Testis (tissue), 2 donors: Measurements from ENCODE around the gene HTT.

Source experiments
- POLR2A ChIP-seq: fragments of 450-650 bp; IDR thresholded peaks from one replicate; pipeline ENCODE4 v1.6.1; 2017; ENCODE audit warnings: antibody characterized with exemption, mild to moderate bottlenecking, moderate library complexity
- TF ChIP-seq, protein P1 (sequence below), 3 experiments: fragments of 450-650 bp in 2 of 3; fragments of 200-600 bp in 1 of 3; sonication (generic) in 1 of 3; IDR thresholded peaks; one replicate each; pipeline ENCODE4 v1.5.1; 2016 to 2019; ENCODE audit warnings: antibody characterized with exemption in 3 of 3, mild to moderate bottlenecking in 2 of 3, moderate library complexity in 1 of 3

- TF ChIP-seq, protein P1, sequence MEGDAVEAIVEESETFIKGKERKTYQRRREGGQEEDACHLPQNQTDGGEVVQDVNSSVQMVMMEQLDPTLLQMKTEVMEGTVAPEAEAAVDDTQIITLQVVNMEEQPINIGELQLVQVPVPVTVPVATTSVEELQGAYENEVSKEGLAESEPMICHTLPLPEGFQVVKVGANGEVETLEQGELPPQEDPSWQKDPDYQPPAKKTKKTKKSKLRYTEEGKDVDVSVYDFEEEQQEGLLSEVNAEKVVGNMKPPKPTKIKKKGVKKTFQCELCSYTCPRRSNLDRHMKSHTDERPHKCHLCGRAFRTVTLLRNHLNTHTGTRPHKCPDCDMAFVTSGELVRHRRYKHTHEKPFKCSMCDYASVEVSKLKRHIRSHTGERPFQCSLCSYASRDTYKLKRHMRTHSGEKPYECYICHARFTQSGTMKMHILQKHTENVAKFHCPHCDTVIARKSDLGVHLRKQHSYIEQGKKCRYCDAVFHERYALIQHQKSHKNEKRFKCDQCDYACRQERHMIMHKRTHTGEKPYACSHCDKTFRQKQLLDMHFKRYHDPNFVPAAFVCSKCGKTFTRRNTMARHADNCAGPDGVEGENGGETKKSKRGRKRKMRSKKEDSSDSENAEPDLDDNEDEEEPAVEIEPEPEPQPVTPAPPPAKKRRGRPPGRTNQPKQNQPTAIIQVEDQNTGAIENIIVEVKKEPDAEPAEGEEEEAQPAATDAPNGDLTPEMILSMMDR (IDR thresholded peaks at IDR 0.05) = no peak
- no peak for TF ChIP-seq POLR2A
These were observed 144.6 kb downstream of the HTT start for GRCh38 chr4:3218824-3219760.
